OCI-LY3 (cell line): ENCODE measurements around the gene CYCS.
"Not testable (repeated sequence)": the region's sequence is repeated elsewhere in the genome, so short reads cannot be mapped to it uniquely, and the experiment has no call there.

Experiments
- H2AFZ ChIP-seq: fragments of 200-600, 300-600 bp; shearing (Covaris generic); 2 replicates; pipeline ENCODE4 v1.6.0; 2014; ENCODE audit warnings: antibody characterized with exemption, low read depth, low read length
- H3K27ac ChIP-seq: fragments of 200-600, 300-600 bp; sonication (generic); 2 replicates; pipeline ENCODE4 v1.5.1; 2014; ENCODE audit warnings: mild to moderate bottlenecking, low read length, moderate library complexity, mixed read lengths
- H3K27me3 ChIP-seq: fragments of 200-600, 300-600 bp; sonication (generic); 2 replicates; pipeline ENCODE4 v1.6.1; 2014; ENCODE audit warnings: low read depth, low read length, mixed read lengths
- H3K36me3 ChIP-seq: fragments of 200-600, 300-600 bp; sonication (generic); replicated peaks from 2 replicates; pipeline ENCODE3; 2014; ENCODE audit warnings: low read depth, low read length, mixed read lengths
- H3K4me1 ChIP-seq: fragments of 300-600, 200-600 bp; sonication (generic); 2 replicates; pipeline ENCODE4 v1.6.1; 2014; ENCODE audit warnings: low read length, mixed read lengths
- H3K4me2 ChIP-seq: fragments of 200-600, 300-600 bp; sonication (generic); 2 replicates; pipeline ENCODE4 v1.6.1; 2014; ENCODE audit warnings: low read length, mixed read lengths
- H3K4me3 ChIP-seq: fragments of 300-600, 200-600 bp; sonication (generic); 2 replicates; pipeline ENCODE4 v1.5.1; 2014; ENCODE audit warnings: antibody characterized with exemption, mild to moderate bottlenecking, low read length, moderate library complexity
- H3K79me2 ChIP-seq: fragments of 300-600, 200-600 bp; shearing (Covaris generic); 2 replicates; pipeline ENCODE4 v1.6.1; 2014; ENCODE audit warnings: mild to moderate bottlenecking, low read length, mixed read lengths
- H3K9ac ChIP-seq: fragments of 300-600, 200-600 bp; shearing (Covaris generic); 2 replicates; pipeline ENCODE4 v1.6.0; 2014; ENCODE audit warnings: mild to moderate bottlenecking, low read length, moderate library complexity
- H3K9me3 ChIP-seq: fragments of 200-600, 300-600 bp; shearing (Covaris generic); 2 replicates; pipeline ENCODE4 v1.6.1; 2014; ENCODE audit warnings: low read length, mixed read lengths; ENCODE audit not compliant: insufficient read depth
- H4K20me1 ChIP-seq: fragments of 200-600, 300-600 bp; sonication (generic); 2 replicates; pipeline ENCODE4 v1.6.1; 2016; ENCODE audit warnings: low read length, mixed read lengths; ENCODE audit not compliant: insufficient read depth
- CTCF ChIP-seq: fragments of 200-600, 300-600 bp; sonication (generic); IDR thresholded peaks from 2 replicates; pipeline ENCODE4 v1.5.1; 2014; ENCODE audit warnings: antibody characterized with exemption, low read length, low read depth
- EZH2phosphoT487 ChIP-seq: fragments of 200-600 bp; shearing (Covaris generic); IDR thresholded peaks from 2 replicates; pipeline ENCODE4 v1.6.1; 2018; ENCODE audit warnings: antibody characterized with exemption, mixed run types, low read depth

Gene CYCS

GRCh38 chr7:25119102-25119501 lies 6.0 kb downstream of the CYCS start:
- peaks cover 31% of the 10 kb centered on the region for H3K4me1 ChIP-seq
- no peak for TF ChIP-seq EZH2phosphoT487
- no peak for TF ChIP-seq CTCF
- no peak overlapping the region for H3K4me3 ChIP-seq
- no peak overlapping the region for H3K4me2 ChIP-seq
- peaks cover 9% of the 10 kb centered on the region for H3K79me2 ChIP-seq
- H3K36me3 ChIP-seq: peaks cover 33% of the 10 kb centered on the region
- no peak overlapping the region for H2AFZ ChIP-seq
- no peak overlapping the region for H3K27ac ChIP-seq
- no peak overlapping the region for H3K9ac ChIP-seq
- peaks cover 55% of the 10 kb centered on the region for H4K20me1 ChIP-seq
- no peaks in the 10 kb centered on the region for H3K27me3 ChIP-seq
- no peaks in the 10 kb centered on the region for H3K9me3 ChIP-seq

GRCh38 chr7:25118048-25118753 lies 6.9 kb downstream of the CYCS start:
- no peak overlapping the region for H3K9ac ChIP-seq
- no peak overlapping the region; the same call in 1 of the 2 replicates for H3K27ac ChIP-seq
- H3K9me3 ChIP-seq: no peaks in the 10 kb centered on the region
- H4K20me1 ChIP-seq: peaks cover 50% of the 10 kb centered on the region
- peaks cover 26% of the 10 kb centered on the region for H3K4me1 ChIP-seq
- H3K4me2 ChIP-seq: peak overlapping the region; percentile 70
- TF ChIP-seq CTCF: no peak
- TF ChIP-seq EZH2phosphoT487: no peak
- no peak overlapping the region for H2AFZ ChIP-seq
- H3K36me3 ChIP-seq: peaks cover 33% of the 10 kb centered on the region
- H3K79me2 ChIP-seq: peaks cover 4% of the 10 kb centered on the region; the same call in 1 of the 2 replicates
- no peaks in the 10 kb centered on the region for H3K27me3 ChIP-seq
- 0 out of 2 replicates have a peak overlapping the region, but pooled peaks have one; percentile 24 for H3K4me3 ChIP-seq

GRCh38 chr7:25117226-25118047 lies 7.6 kb downstream of the CYCS start:
- Histone ChIP-seq H3K27ac (no peak overlapping the region; the same call in 1 of the 2 replicates), H4K20me1 (peaks cover 50% of the 10 kb centered on the region), H3K4me3 (no peak overlapping the region), H3K36me3 (peaks cover 32% of the 10 kb centered on the region), H2AFZ (no peak overlapping the region), H3K9ac (no peak overlapping the region), H3K4me2 (peak overlapping the region; percentile 70), H3K79me2 (peaks cover 2% of the 10 kb centered on the region; the same call in 1 of the 2 replicates), H3K27me3 (no peaks in the 10 kb centered on the region), H3K9me3 (no peaks in the 10 kb centered on the region), H3K4me1 (peaks cover 26% of the 10 kb centered on the region)
- 0 out of 2 replicates have a peak, but pooled peaks have one; percentile 34 for TF ChIP-seq EZH2phosphoT487
- no peak for TF ChIP-seq CTCF

GRCh38 chr7:25116621-25117020 lies 8.4 kb downstream of the CYCS start:
- TF ChIP-seq CTCF (no peak), EZH2phosphoT487 (no peak)
- peaks cover 26% of the 10 kb centered on the region for H3K4me1 ChIP-seq
- no peak overlapping the region for H3K9ac ChIP-seq
- H3K4me2 ChIP-seq: no peak overlapping the region
- H3K27ac ChIP-seq: no peak overlapping the region
- no peaks in the 10 kb centered on the region for H3K9me3 ChIP-seq
- H4K20me1 ChIP-seq: peaks cover 50% of the 10 kb centered on the region
- H3K79me2 ChIP-seq: no peaks in the 10 kb centered on the region
- no peak overlapping the region for H2AFZ ChIP-seq
- H3K36me3 ChIP-seq: peaks cover 25% of the 10 kb centered on the region
- no peak overlapping the region for H3K4me3 ChIP-seq
- H3K27me3 ChIP-seq: no peaks in the 10 kb centered on the region

GRCh38 chr7:25110514-25110913 lies 14.5 kb downstream of the CYCS start:
- not testable (repeated sequence) for H3K4me1 ChIP-seq, H3K4me2 ChIP-seq, H3K4me3 ChIP-seq, H4K20me1 ChIP-seq, H3K36me3 ChIP-seq, H3K9me3 ChIP-seq, H3K27ac ChIP-seq, H2AFZ ChIP-seq, H3K27me3 ChIP-seq, H3K79me2 ChIP-seq, H3K9ac ChIP-seq
